PC-3 (cell line): ENCODE results near the gene ST6GALNAC3. TPM values are rescaled to one million over a fixed set of nuclear protein-coding genes. Genes with fewer than 3 reads are reported as not detected.

Experiments
- ATAC-seq: fragments of 200-7000 bp; cut with Tn5 transposase; 2 replicates; pipeline ENCODE4 v1.9.1; 2020; ENCODE audit warnings: mild to moderate bottlenecking, moderate library complexity
- BruUV-seq: library from RNA; stranded (reverse); fragments of 400-500 nt; replicated peaks from 2 replicates; lab custom pipeline; 2021; lab: Mats Ljungman, UMichigan
- CTCF ChIA-PET: fragments of 300-600 bp; sonication (Branson Sonifier 250); formaldehyde crosslinking; loops from one replicate; lab custom pipeline; 2022; ENCODE audit warnings: antibody characterized with exemption; lab: Charles Lee
- POLR2A ChIA-PET: fragments of 300-600 bp; sonication (Branson Sonifier 250); formaldehyde crosslinking; loops from one replicate; lab custom pipeline; 2022; ENCODE audit warnings: antibody characterized with exemption; ENCODE audit not compliant: unreplicated experiment; lab: Charles Lee
- DNase-seq: peaks from one replicate; pipeline ENCODE4 v3.0.0-alpha.2; 2015
- H2AFZ ChIP-seq: fragments of 300-600 bp; sonication (generic); 2 replicates; pipeline ENCODE4 v1.6.0; 2016; ENCODE audit warnings: antibody characterized with exemption, low read length
- H3F3A ChIP-seq: fragments of 300-600 bp; sonication (generic); one replicate; pipeline ENCODE4 v1.6.0; 2017; ENCODE audit warnings: antibody characterized with exemption, low read length, control low read depth, mild to moderate bottlenecking; ENCODE audit not compliant: unreplicated experiment
- H3K27ac ChIP-seq: fragments of 300-600 bp; sonication (generic); 2 replicates; pipeline ENCODE4 v1.5.1; 2016; ENCODE audit warnings: mild to moderate bottlenecking, low read length
- H3K27me3 ChIP-seq: fragments of 300-600 bp; sonication (generic); 2 replicates; pipeline ENCODE4 v1.6.1; 2016; ENCODE audit warnings: low read length, mixed read lengths
- H3K36me3 ChIP-seq: fragments of 300-600 bp; sonication (generic); 2 replicates; pipeline ENCODE4 v1.6.1; 2016; ENCODE audit warnings: low read depth, mixed run types, low read length, mixed read lengths
- H3K4me1 ChIP-seq: fragments of 300-600 bp; sonication (generic); 2 replicates; pipeline ENCODE4 v1.5.1; 2016; ENCODE audit warnings: low read length; ENCODE audit not compliant: insufficient read depth
- H3K4me2 ChIP-seq: fragments of 300-600 bp; sonication (generic); 2 replicates; pipeline ENCODE4 v1.6.0; 2016; ENCODE audit warnings: low read length
- H3K4me3 ChIP-seq: fragments of 300-600 bp; sonication (generic); 2 replicates; pipeline ENCODE4 v1.5.1; 2016; ENCODE audit warnings: mild to moderate bottlenecking, low read length, mixed read lengths
- H3K79me2 ChIP-seq: fragments of 300-600 bp; sonication (generic); 2 replicates; pipeline ENCODE4 v1.6.1; 2017; ENCODE audit warnings: low read length, mixed read lengths
- H3K9ac ChIP-seq: fragments of 300-600 bp; sonication (generic); 2 replicates; pipeline ENCODE4 v1.6.0; 2016; ENCODE audit warnings: mild to moderate bottlenecking, low read length
- H3K9me2 ChIP-seq: fragments of 300-600 bp; sonication (generic); replicated peaks from 2 replicates; pipeline ENCODE4 v1.6.1; 2016; ENCODE audit warnings: mixed run types, low read length, mixed read lengths
- H3K9me3 ChIP-seq: fragments of 300-600 bp; sonication (generic); 2 replicates; pipeline ENCODE4 v1.6.1; 2016; ENCODE audit warnings: low read length, mixed read lengths
- H4K20me1 ChIP-seq: fragments of 300-600 bp; sonication (generic); 2 replicates; pipeline ENCODE4 v1.6.1; 2016; ENCODE audit warnings: low read length, mixed read lengths
- CTCF ChIP-seq: fragments of 300-600 bp; sonication (generic); conservative IDR thresholded peaks from 2 replicates; pipeline ENCODE4 v1.5.1; 2017; ENCODE audit warnings: antibody characterized with exemption, low read depth, mild to moderate bottlenecking, low read length
- EZH2 ChIP-seq: fragments of 300-600 bp; sonication (generic); IDR thresholded peaks from one replicate; pipeline ENCODE4 v1.6.1; 2017; ENCODE audit warnings: antibody characterized with exemption, mild to moderate bottlenecking, low read length; ENCODE audit not compliant: unreplicated experiment
- EZH2phosphoT487 ChIP-seq: fragments of 300-600 bp; sonication (generic); IDR thresholded peaks from 2 replicates; pipeline ENCODE4 v1.6.1; 2018; ENCODE audit warnings: mild to moderate bottlenecking, antibody characterized with exemption, low read length, borderline replicate concordance
- intact Hi-C: fragments of 100-400 bp; cut with micrococcal nuclease; formaldehyde crosslinking; loops from 2 replicates; pipeline ENCODE4 v1.9.0; 2023
- total RNA-seq: library from RNA; depleted of rRNA; stranded (reverse); fragments of >200 nt; gene quantifications from 2 replicates; pipeline ENCODE4 v1.2.3, GENCODE V29; 2014

Gene ST6GALNAC3
- total RNA-seq, 1 experiment from 2014 or later: not detected

- BruUV-seq: no TSS peak
- no peak for ATAC-seq
- H4K20me1 ChIP-seq: no peaks in the 10 kb centered on the region
These were observed 211.1 kb downstream of the ST6GALNAC3 start for GRCh38 chr1:76285578-76286135.

DNA sequence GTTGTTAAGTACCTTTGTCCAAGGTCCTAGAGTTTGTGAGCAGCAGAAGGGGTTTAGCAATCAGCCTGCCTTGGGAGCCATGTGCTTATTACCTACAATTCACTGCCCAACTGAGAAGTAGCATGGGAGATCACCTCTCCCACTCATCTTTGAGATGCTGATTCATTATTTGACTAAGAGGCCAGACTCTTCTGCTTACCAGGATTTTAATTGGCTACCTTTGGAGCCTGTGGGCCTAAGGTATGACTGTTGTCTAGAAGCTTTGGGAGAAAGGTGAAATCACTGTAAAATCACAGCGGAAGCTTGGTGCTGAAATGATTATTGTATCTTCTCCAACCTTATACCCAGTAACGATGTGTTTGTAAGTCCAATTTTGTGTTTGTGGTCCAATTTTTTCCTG lies 213.4 kb downstream of the ST6GALNAC3 start:
- intact Hi-C loops: no loop called here
- Histone ChIP-seq H3K4me3 (no peak overlapping the region), H2AFZ (no peak overlapping the region), H3K27me3 (peaks cover 12% of the 10 kb centered on the region; the same call in 1 of the 2 replicates), H3F3A (no peaks in the 10 kb centered on the region), H4K20me1 (no peaks in the 10 kb centered on the region), H3K27ac (no peak overlapping the region), H3K79me2 (no peaks in the 10 kb centered on the region), H3K4me2 (no peak overlapping the region), H3K9me3 (no peaks in the 10 kb centered on the region), H3K36me3 (no peaks in the 10 kb centered on the region), H3K9ac (no peak overlapping the region), H3K4me1 (no peaks in the 10 kb centered on the region), H3K9me2 (no peaks in the 10 kb centered on the region)
- no TSS peak for BruUV-seq
- ATAC-seq (no peak), DNase-seq (peak; percentile 14)
- ChIA-PET CTCF (no interaction called here), POLR2A (no interaction called here)
- TF ChIP-seq EZH2phosphoT487: no peak
- no peak for TF ChIP-seq EZH2

More at GRCh38 chr1:76285578-76286135, 211.1 kb downstream of the ST6GALNAC3 start:
- no peaks in the 10 kb centered on the region for H3K79me2 ChIP-seq
- no peak overlapping the region for H3K27ac ChIP-seq
- H3K9ac ChIP-seq: no peak overlapping the region
- POLR2A ChIA-PET: no interaction called here
- intact Hi-C loops: no loop called here
- peaks cover 12% of the 10 kb centered on the region for H3K27me3 ChIP-seq
- no peaks in the 10 kb centered on the region for H3K36me3 ChIP-seq
- H3K9me3 ChIP-seq: no peaks in the 10 kb centered on the region
- H3K4me2 ChIP-seq: no peak overlapping the region
- no peaks in the 10 kb centered on the region for H3K4me1 ChIP-seq
- H3F3A ChIP-seq: no peaks in the 10 kb centered on the region
- no peaks in the 10 kb centered on the region for H3K9me2 ChIP-seq
- no peak overlapping the region for H3K4me3 ChIP-seq
- CTCF ChIA-PET: no interaction called here
- TF ChIP-seq EZH2phosphoT487 (no peak), CTCF (no peak), EZH2 (no peak)
- no peak overlapping the region for H2AFZ ChIP-seq
- DNase-seq: no peak

DNA sequence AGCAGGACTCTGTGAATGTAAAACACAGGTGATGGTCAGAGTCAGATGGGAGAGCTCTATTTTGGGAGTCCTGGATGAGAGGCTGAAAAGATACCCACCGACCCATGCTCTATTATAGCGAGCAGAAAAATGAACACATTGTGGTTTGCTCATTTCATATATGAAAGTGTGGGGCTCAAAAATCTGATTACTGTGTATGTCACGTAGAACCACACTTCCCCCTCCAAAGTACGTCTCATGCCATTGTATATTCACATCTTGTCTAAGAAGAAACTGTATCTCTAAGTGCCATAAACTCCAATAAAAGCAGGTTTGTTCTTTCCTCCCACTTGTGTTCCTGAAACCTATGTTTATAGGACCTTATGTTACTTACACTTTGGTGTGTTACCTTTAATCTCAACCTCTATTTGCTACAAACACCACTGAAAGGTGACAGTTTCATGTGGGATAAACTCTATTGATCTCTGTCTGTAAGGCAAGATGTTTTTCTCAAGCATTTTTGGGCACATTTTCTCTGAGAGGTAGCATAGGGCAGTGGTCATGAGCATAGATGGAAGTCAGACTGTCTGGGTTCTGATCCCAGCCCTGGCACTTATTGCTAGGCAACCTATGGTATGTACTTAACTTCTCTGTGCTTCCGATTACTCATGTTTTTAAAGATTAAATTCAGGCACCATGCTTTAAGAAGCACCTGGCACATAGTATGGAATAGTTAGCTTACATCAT lies 214.4 kb downstream of the ST6GALNAC3 start:
- H3K27ac ChIP-seq: no peak overlapping the region
- no peak overlapping the region for H3K9ac ChIP-seq
- H3K4me1 ChIP-seq: no peaks in the 10 kb centered on the region
- no peak overlapping the region for H2AFZ ChIP-seq
- H4K20me1 ChIP-seq: no peaks in the 10 kb centered on the region
- H3K9me3 ChIP-seq: no peaks in the 10 kb centered on the region
- intact Hi-C loops: no loop called here
- no TSS peak for BruUV-seq
- H3K4me2 ChIP-seq: no peak overlapping the region
- no peaks in the 10 kb centered on the region for H3K79me2 ChIP-seq
- no peaks in the 10 kb centered on the region for H3K36me3 ChIP-seq
- ChIA-PET POLR2A (no interaction called here), CTCF (no interaction called here)
- H3K27me3 ChIP-seq: peaks cover 15% of the 10 kb centered on the region; the same call in 1 of the 2 replicates
- TF ChIP-seq EZH2phosphoT487: no peak
- ATAC-seq (no peak), DNase-seq (no peak)
- no peaks in the 10 kb centered on the region for H3F3A ChIP-seq
- H3K4me3 ChIP-seq: no peak overlapping the region
- H3K9me2 ChIP-seq: no peaks in the 10 kb centered on the region
